ENCODE results near the gene NR6A1.

GRCh38 chr9:124781967-124782660 lies 11.0 kb upstream of the NR6A1 start:
- TF ChIP-seq CREB5 (CRISPR knock-in tag; IDR thresholded peaks at IDR 0.05; ENCODE audit: low read depth) (no peak), GLIS3 (CRISPR knock-in tag; IDR thresholded peaks at IDR 0.05) (no peak), PPARA (CRISPR knock-in tag; IDR thresholded peaks at IDR 0.05; ENCODE audit: borderline replicate concordance) (no peak), OSR1 (CRISPR knock-in tag; IDR thresholded peaks at IDR 0.05) (no peak), ZNF70 (CRISPR knock-in tag; IDR thresholded peaks at IDR 0.05) (no peak)

Measured in SK-N-SH treated with all-trans-retinoic acid at 6 μM for 48 hours (cell line).